Adipocyte (in vitro differentiated cells): ENCODE measurements around the gene MMP26.
"Not testable (repeated sequence)": the region's sequence is repeated elsewhere in the genome, so short reads cannot be mapped to it uniquely, and the experiment has no call there.

Experiments
- DNase-seq: peaks from one replicate; pipeline ENCODE4 v3.0.0-alpha.2; 2015; ENCODE audit warnings: low read depth
- H3K27me3 ChIP-seq: replicated peaks from 2 replicates; pipeline ENCODE4 v1.7.0; 2013; ENCODE audit warnings: mild to moderate bottlenecking, low read length, moderate library complexity; ENCODE audit not compliant: control insufficient read depth, insufficient read depth
- H3K36me3 ChIP-seq: 2 replicates; pipeline ENCODE4 v1.7.0; 2013; ENCODE audit warnings: low read length, mild to moderate bottlenecking, moderate library complexity; ENCODE audit not compliant: control insufficient read depth, insufficient read depth, severe bottlenecking
- H3K4me1 ChIP-seq: 2 replicates; pipeline ENCODE4 v1.7.0; 2013; ENCODE audit warnings: mild to moderate bottlenecking, low read length, moderate library complexity; ENCODE audit not compliant: control insufficient read depth, insufficient read depth
- H3K4me3 ChIP-seq: 2 replicates; pipeline ENCODE4 v1.7.0; 2013; ENCODE audit warnings: mild to moderate bottlenecking, low read length, moderate library complexity
- H3K9ac ChIP-seq: 2 replicates; pipeline ENCODE4 v1.7.0; 2013; ENCODE audit warnings: mild to moderate bottlenecking, low read length, moderate library complexity
- H3K9me3 ChIP-seq: 2 replicates; pipeline ENCODE4 v1.7.0; 2013; ENCODE audit warnings: mild to moderate bottlenecking, low read length, moderate library complexity; ENCODE audit not compliant: control insufficient read depth

MMP26 gene

GRCh38 chr11:4682623-4683419 is 21.8 kb upstream of the MMP26 start:
- no peak overlapping the region for H3K4me3 ChIP-seq
- H3K36me3 ChIP-seq: no peaks in the 10 kb centered on the region
- peaks cover 4% of the 10 kb centered on the region for H3K27me3 ChIP-seq
- H3K9ac ChIP-seq: no peak overlapping the region
- no peaks in the 10 kb centered on the region for H3K4me1 ChIP-seq
- H3K9me3 ChIP-seq: no peaks in the 10 kb centered on the region
- DNase-seq: peak; percentile 6

GRCh38 chr11:4684631-4685285 is 19.8 kb upstream of the MMP26 start:
- Histone ChIP-seq H3K36me3 (no peaks in the 10 kb centered on the region), H3K9me3 (no peaks in the 10 kb centered on the region), H3K27me3 (peaks cover 4% of the 10 kb centered on the region)

DNA sequence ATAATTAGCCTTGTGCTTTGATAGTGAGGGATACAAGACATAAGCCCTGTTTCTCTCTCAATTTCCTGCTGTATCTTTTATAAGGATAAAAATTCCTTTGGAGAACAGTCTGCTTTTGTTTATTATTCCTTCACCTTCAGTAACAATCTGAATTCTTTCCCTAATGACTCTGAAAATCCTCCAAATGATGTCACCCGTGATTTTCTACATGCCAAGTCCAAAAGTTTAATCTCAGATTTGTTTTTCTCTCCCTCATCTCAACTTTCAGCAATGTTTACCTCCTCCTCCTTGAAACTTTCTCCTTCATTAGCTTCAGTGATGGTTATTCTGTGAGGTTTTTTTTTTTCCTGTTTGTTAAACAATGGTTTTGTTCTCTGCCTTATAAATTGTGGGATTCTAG is 9.1 kb upstream of the MMP26 start:
- Histone ChIP-seq H3K9ac (no peak overlapping the region), H3K36me3 (no peaks in the 10 kb centered on the region), H3K9me3 (no peaks in the 10 kb centered on the region), H3K4me1 (peaks cover 4% of the 10 kb centered on the region), H3K27me3 (peaks cover 3% of the 10 kb centered on the region), H3K4me3 (no peak overlapping the region)
- DNase-seq: no peak

More at GRCh38 chr11:4684631-4685285, 19.8 kb upstream of the MMP26 start:
- no peak overlapping the region for H3K4me3 ChIP-seq
- H3K4me1 ChIP-seq: no peaks in the 10 kb centered on the region
- no peak overlapping the region for H3K9ac ChIP-seq
- no peak for DNase-seq

- H3K36me3 ChIP-seq: no peaks in the 10 kb centered on the region
Observed at GRCh38 chr11:4697585-4697984, 7.0 kb upstream of the MMP26 start, which contains the start of gene OR51E2. OR51E2 (minus strand) TSS chr11:4697853; CDS start chr11:4682711, 15,142 bp downstream.

GRCh38 chr11:4699697-4700435 is 4.7 kb upstream of the MMP26 start:
- peaks cover 13% of the 10 kb centered on the region for H3K27me3 ChIP-seq
- no peak overlapping the region for H3K4me3 ChIP-seq
- peaks cover 4% of the 10 kb centered on the region for H3K4me1 ChIP-seq
- H3K9me3 ChIP-seq: no peaks in the 10 kb centered on the region
- H3K36me3 ChIP-seq: no peaks in the 10 kb centered on the region
- DNase-seq: no peak
- no peak overlapping the region for H3K9ac ChIP-seq

More at GRCh38 chr11:4697585-4697984, 7.0 kb upstream of the MMP26 start, which contains the start of gene OR51E2:
- Histone ChIP-seq H3K4me1 (peaks cover 4% of the 10 kb centered on the region), H3K27me3 (no peaks in the 10 kb centered on the region), H3K4me3 (no peak within 1 kb of the TSS), H3K9me3 (no peaks in the 10 kb centered on the region), H3K9ac (no peak within 1 kb of the TSS)
- peak; percentile 37 for DNase-seq

- no peaks in the 10 kb centered on the region for H3K9me3 ChIP-seq
- no peak for DNase-seq
- H3K9ac ChIP-seq: no peak overlapping the region
- no peaks in the 10 kb centered on the region for H3K36me3 ChIP-seq
- H3K4me1 ChIP-seq: peaks cover 4% of the 10 kb centered on the region
- H3K4me3 ChIP-seq: no peak overlapping the region
- peaks cover 16% of the 10 kb centered on the region for H3K27me3 ChIP-seq
Observed at GRCh38 chr11:4700436-4700820, 4.2 kb upstream of the MMP26 start.

DNA sequence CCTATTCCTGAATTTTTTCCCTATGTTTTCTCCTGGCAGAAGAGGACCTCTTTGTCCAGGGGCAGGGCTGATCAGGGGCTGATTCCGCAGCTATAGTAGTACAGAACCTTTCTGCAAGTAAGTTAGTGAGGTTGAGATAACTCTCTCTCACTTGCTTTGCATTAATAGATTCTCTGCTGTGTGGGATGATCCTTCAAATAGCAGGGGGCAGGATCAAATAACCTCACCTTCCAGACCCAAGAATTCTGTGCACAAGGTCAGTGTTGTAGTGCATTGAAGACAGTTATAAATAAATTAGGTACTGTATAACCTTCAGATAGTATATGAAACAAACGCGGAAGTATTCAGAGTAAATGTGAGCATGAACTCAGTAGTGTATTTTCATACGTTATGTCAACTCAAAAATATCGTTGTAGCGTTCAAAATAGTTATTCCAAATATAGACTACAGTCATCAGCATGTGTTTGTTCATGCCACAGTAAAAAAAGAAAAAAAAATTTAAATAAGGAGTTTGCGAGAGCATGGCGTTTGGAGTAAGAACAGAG is 278 bp downstream of the MMP26 start:
- peaks cover 17% of the 10 kb centered on the region for H3K27me3 ChIP-seq
- H3K36me3 ChIP-seq: no peaks in the 10 kb centered on the region

DNA sequence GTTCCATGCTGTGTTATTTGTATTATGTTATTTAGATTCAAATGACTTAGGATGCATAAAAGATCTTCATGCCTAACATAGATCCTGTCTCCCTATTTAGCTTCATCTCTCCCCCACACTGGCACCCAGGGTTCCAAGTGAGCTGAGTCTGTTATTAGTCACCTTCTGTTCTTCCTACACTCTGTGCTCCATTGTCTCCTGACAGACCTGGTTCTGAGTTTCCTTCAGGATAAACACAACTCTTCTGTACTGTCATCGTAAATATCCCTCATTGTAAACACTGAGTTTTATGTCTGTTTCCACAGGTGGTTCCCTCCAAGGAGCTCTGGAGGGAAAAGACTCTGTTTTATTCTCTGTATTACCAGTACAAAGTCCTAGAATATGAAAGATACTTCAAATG is 8.7 kb downstream of the MMP26 start:
- Histone ChIP-seq H3K9me3 (no peaks in the 10 kb centered on the region), H3K27me3 (peaks cover 6% of the 10 kb centered on the region), H3K9ac (no peak overlapping the region), H3K4me3 (no peak overlapping the region), H3K4me1 (no peaks in the 10 kb centered on the region), H3K36me3 (no peaks in the 10 kb centered on the region)
- DNase-seq: no peak

More for the DNA sequence above, 278 bp downstream of the MMP26 start:
- H3K4me1 ChIP-seq: no peaks in the 10 kb centered on the region
- H3K9ac ChIP-seq: no peak overlapping the region
- H3K9me3 ChIP-seq: no peaks in the 10 kb centered on the region
- H3K4me3 ChIP-seq: no peak overlapping the region
- no peak for DNase-seq

DNA sequence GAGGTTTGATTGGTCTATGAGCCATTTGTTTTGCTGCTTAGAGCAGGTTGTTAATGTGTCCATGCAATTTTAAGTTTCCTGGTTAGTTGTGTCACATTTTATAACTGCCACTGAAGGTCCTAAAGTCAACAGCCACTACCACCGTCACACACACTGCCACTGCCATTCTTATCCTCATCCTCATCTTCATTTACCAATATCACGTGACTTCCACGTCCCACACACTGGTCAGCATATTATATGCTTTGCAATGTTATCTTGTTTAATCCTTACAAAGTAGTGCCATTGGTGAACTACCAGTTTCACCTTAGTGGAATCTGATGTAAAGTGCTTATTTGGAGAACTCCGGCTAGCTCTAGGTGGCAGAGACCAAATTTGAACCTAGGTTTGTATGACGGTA is 9.7 kb downstream of the MMP26 start:
- Histone ChIP-seq H3K36me3 (no peaks in the 10 kb centered on the region), H3K9ac (no peak overlapping the region), H3K4me3 (no peak overlapping the region), H3K27me3 (peaks cover 6% of the 10 kb centered on the region), H3K9me3 (no peaks in the 10 kb centered on the region), H3K4me1 (no peaks in the 10 kb centered on the region)
- DNase-seq: no peak

DNA sequence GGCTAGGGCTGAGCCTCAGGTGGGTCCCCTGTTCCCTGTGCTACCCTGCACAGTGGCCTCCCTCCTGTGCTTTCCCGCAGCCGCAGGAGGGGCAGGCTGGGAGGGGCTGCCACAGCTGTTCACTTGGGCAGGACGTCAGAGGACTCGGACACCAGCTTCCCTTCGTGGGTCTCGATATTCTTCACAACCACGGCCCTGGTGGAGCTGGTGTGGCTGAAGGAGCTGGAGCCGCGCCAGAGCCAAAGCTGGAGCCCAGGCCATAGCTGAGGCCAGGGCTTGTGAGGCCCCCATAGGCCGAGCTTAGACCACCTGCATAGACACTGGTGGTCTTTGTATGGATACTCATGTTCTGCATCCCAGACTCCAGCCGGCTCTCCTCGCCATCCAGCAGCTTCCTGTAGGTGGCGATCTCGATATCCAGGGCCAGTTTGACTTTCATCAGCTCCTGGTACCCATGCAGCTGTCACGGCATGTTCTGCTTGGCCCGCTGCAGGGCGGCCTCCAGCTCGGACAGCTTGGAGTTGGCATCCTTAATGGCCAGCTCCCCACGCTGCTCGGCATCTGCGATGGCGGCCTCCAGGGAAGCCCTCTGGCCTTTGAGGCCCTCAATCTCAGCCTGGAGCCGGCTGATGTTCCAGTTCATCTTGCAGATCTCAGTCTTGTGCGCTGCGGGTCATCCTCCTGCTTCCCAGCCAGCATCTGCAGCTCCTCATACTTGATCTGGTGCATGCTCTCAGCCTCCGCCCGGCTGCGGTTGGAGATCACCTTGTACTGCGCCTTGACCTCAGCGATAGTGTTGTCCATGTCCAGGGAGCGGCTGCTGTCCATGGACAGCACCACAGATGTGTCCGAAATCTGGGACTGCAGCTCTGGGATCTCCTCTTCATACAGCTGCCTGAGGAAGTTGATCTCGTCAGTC is 18.3 kb downstream of the MMP26 start:
- not testable (repeated sequence) for H3K9me3 ChIP-seq, H3K27me3 ChIP-seq, H3K4me1 ChIP-seq, H3K9ac ChIP-seq, H3K36me3 ChIP-seq, DNase-seq, H3K4me3 ChIP-seq
